GM12878 (cell line): Measurements from ENCODE around the gene MRPS5. TPM values are rescaled to one million over a fixed set of nuclear protein-coding genes. Genes with fewer than 3 reads are reported as not detected.

Experiments used
- ATAC-seq: fragments of 200-7000 bp; cut with Tn5 transposase; 3 replicates; pipeline ENCODE4 v1.9.1; 2020; ENCODE audit warnings: mild to moderate bottlenecking, moderate library complexity
- BruUV-seq: library from RNA; stranded (reverse); fragments of 400-500 nt; replicated peaks from 2 replicates; lab custom pipeline; 2021; lab: Mats Ljungman, UMichigan
- CTCF ChIA-PET: fragments of 300-600 bp; sonication (Branson Sonifier 250); formaldehyde crosslinking; extraction: SDS; loops from one replicate; lab custom pipeline; 2021; ENCODE audit warnings: inconsistent platforms; lab: Yijun Ruan, JAX
- POLR2A ChIA-PET: fragments of 350-600 bp; formaldehyde crosslinking; extraction: SDS; loops from one replicate; lab custom pipeline; 2021; ENCODE audit warnings: inconsistent platforms; lab: Charles Lee
- RAD21 ChIA-PET: fragments of 300-600 bp; sonication (Branson Sonifier 250); formaldehyde crosslinking; loops from one replicate; lab custom pipeline; 2023; ENCODE audit warnings: antibody characterized with exemption; ENCODE audit not compliant: unreplicated experiment; lab: Charles Lee
- SMC1A ChIA-PET: fragments of 300-600 bp; sonication (Branson Sonifier 250); formaldehyde crosslinking; loops from one replicate; lab custom pipeline; 2023; ENCODE audit not compliant: unreplicated experiment, uncharacterized antibody; lab: Charles Lee
- DNase-seq: peaks from one replicate; pipeline ENCODE4 v3.0.0-alpha.2; 2011; ENCODE audit warnings: low read depth, low spot score
- FAIRE-seq: peaks from 3 replicates; lab custom pipeline; 2011; peaks lifted over from hg19 to GRCh38; lab: Jason Lieb, UNC
- H2AFZ ChIP-seq: 2 replicates; pipeline ENCODE4 v1.6.0; 2011; ENCODE audit warnings: low read depth, low read length, control low read depth; ENCODE audit not compliant: control insufficient read depth
- H3K27ac ChIP-seq: 2 replicates; pipeline ENCODE4 v1.5.1; 2011; ENCODE audit warnings: control low read depth; ENCODE audit not compliant: control insufficient read depth, insufficient read depth
- H3K27me3 ChIP-seq, 2 experiments: replicated peaks in 1 of 2; 2 replicates each; pipeline versions ENCODE4 v1.6.0 to v1.6.1; 2011; ENCODE audit warnings: low read length in 1 of 2; ENCODE audit not compliant: control insufficient read depth in 2 of 2, insufficient read depth in 2 of 2
- H3K36me3 ChIP-seq, 2 experiments: 2 replicates each; pipeline ENCODE4 v1.5.1; 2011; ENCODE audit warnings: low read length in 1 of 2; ENCODE audit not compliant: control insufficient read depth in 2 of 2, insufficient read depth in 2 of 2
- H3K4me1 ChIP-seq: 2 replicates; pipeline ENCODE4 v1.6.1; 2011; ENCODE audit warnings: mild to moderate bottlenecking, low read length, moderate library complexity, mixed read lengths; ENCODE audit not compliant: control insufficient read depth, insufficient read depth
- H3K4me2 ChIP-seq: 2 replicates; pipeline ENCODE4 v1.6.0; 2011; ENCODE audit warnings: control low read depth; ENCODE audit not compliant: control insufficient read depth, insufficient read depth
- H3K4me3 ChIP-seq: fragments of 200-600 bp; sonication (generic); 2 replicates; pipeline ENCODE4 v1.5.1; 2016
- H3K79me2 ChIP-seq: 2 replicates; pipeline ENCODE4 v1.6.0; 2011; ENCODE audit warnings: low read length; ENCODE audit not compliant: control insufficient read depth, insufficient read depth
- H3K9ac ChIP-seq: 2 replicates; pipeline ENCODE4 v1.8.0; 2011; ENCODE audit warnings: low read length, control low read depth, mixed read lengths; ENCODE audit not compliant: control insufficient read depth, insufficient read depth
- H3K9me3 ChIP-seq: replicated peaks from 3 replicates; pipeline ENCODE4 v1.5.1; 2011; ENCODE audit warnings: mild to moderate bottlenecking, low read length; ENCODE audit not compliant: control insufficient read depth, insufficient read depth
- H4K20me1 ChIP-seq: 2 replicates; pipeline ENCODE4 v1.6.0; 2011; ENCODE audit not compliant: control insufficient read depth, insufficient read depth
- CBX5 ChIP-seq: sonication (generic); IDR thresholded peaks from 2 replicates; pipeline ENCODE4 v1.6.1; 2016; ENCODE audit warnings: low read depth, moderate library complexity, mild to moderate bottlenecking, inconsistent platforms
- KLF5 ChIP-seq: fragments of 450-650 bp; IDR thresholded peaks from 2 replicates; pipeline ENCODE4 v1.6.1; 2014; ENCODE audit warnings: mild to moderate bottlenecking; ENCODE audit not compliant: partially characterized antibody
- MAX ChIP-seq: IDR thresholded peaks from 2 replicates; pipeline ENCODE4 v1.6.1; 2012; ENCODE audit warnings: low read depth, low read length, improper control_type of control experiment
- NFYA ChIP-seq: IDR thresholded peaks from 2 replicates; pipeline ENCODE4 v1.6.1; 2011; ENCODE audit warnings: low read depth, mild to moderate bottlenecking, low read length, improper control_type of control experiment, borderline replicate concordance
- ZNF274 ChIP-seq: IDR thresholded peaks from one replicate; pipeline ENCODE4 v1.8.0; 2011; ENCODE audit not compliant: insufficient read length, insufficient read depth
- WGBS: methylation state at CpG from one replicate; pipeline ENCODE4 v1.1.6; 2016; ENCODE audit warnings: low lambda C conversion rate; ENCODE audit not compliant: insufficient replicate concordance, insufficient coverage; ENCODE audit errors: missing lambda C conversion rate; 5-methylcytosine and 5-hydroxymethylcytosine counted together
- in situ Hi-C: fragments of 300-500 bp; cut with MboI; formaldehyde crosslinking; loops from 9 replicates; pipeline ENCODE4 v1.14.3; 2018; ENCODE audit warnings: mixed read lengths
- intact Hi-C: fragments of 100-400 bp; cut with micrococcal nuclease; formaldehyde crosslinking; loops from one replicate; pipeline ENCODE4 v1.14.2; 2022; ENCODE audit not compliant: unreplicated experiment
- polyA plus RNA-seq, 11 experiments: library from polyadenylated mRNA; depleted of rRNA in 4 of 11; unstranded in 6 of 11; stranded (reverse) in 5 of 11; fragments of >200 nt; fragmentation: Nextera tagmentation in 4 of 11; fragmentation: Illumina TruSeq in 1 of 11; extraction: Ambion mirVana in 4 of 11; extraction: Trizol in 1 of 11; gene quantifications; 1 replicate in 1 of 11; 2 replicates in 10 of 11; pipeline versions ENCODE4 v1.2.1 to v1.2.3, GENCODE V29; 2011 to 2016; ENCODE audit warnings: inconsistent platforms in 2 of 11, missing spikeins in 2 of 11, low read depth in 1 of 11
- total RNA-seq, 4 experiments: library from RNA; depleted of rRNA in 3 of 4; stranded (reverse); fragments of >200 nt in 3 of 4; fragmentation: Illumina TruSeq in 1 of 4; extraction: Trizol in 1 of 4; gene quantifications; 2 replicates each; pipeline versions ENCODE4 v1.2.1 to v1.2.3, GENCODE V29; 2013 to 2021

MRPS5 gene
- total and polyA plus RNA-seq, 10 of the 15 experiments (the other 5 are each of a cell fraction or from before 2014, with no cell fraction given): 54.8 to 93.0 (median 76.3) TPM

DNA sequence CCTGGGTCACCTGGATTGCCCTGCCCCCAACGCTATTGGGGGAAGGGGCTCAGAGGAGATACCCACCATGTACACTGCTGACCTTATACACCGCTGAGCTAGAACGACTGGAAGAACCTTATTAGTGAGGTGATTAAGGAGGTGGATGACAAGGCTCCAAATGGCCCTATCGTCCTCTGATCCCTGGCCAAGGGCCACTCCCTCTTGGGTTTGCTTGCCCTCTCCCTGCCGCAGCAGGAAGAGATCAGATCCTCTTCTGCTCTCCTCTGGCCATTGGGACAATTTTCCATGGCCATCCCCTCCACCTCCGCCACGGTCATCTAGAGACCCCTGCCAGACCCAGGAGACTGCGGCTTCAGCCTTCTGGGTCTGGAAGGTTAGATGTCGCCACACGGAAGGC, 36.8 kb upstream of the MRPS5 start:
- ATAC-seq (no peak), FAIRE-seq (no peak), DNase-seq (no peak)
- BruUV-seq: no TSS peak
- TF ChIP-seq NFYA: no peak
- RAD21 ChIA-PET: interaction anchor here (1.2 kb wide), 2 partner anchors 36 to 43 kb away, joined by 3 to 5 read pairs; no protein-coding TSS in a partner anchor
- no peak overlapping the region for H3K27ac ChIP-seq
- peak overlapping the region; percentile 78 for H3K4me3 ChIP-seq
- no peaks in the 10 kb centered on the region for H3K27me3 ChIP-seq
- POLR2A ChIA-PET: interaction anchor here (2.1 kb wide), 1 partner anchor 37 kb away, joined by 6 read pairs; the partner anchor contains the start of gene MRPS5
- H4K20me1 ChIP-seq: no peaks in the 10 kb centered on the region
- peaks cover 0 to 3% of the 10 kb centered on the region in 2 experiments; a peak in 1 of 4 replicates for H3K36me3 ChIP-seq
- H2AFZ ChIP-seq: peak overlapping the region; percentile 19; the same call in 1 of the 2 replicates
- 93% methylated on average over 10 of the region's 10 CpGs for WGBS
- peaks cover 3% of the 10 kb centered on the region; the same call in 1 of the 3 replicates for H3K9me3 ChIP-seq
- peak overlapping the region; percentile 94 for H3K4me2 ChIP-seq
- H3K4me1 ChIP-seq: peaks cover 3% of the 10 kb centered on the region; the same call in 1 of the 2 replicates
- H3K9ac ChIP-seq: peak overlapping the region; percentile 72
- SMC1A ChIA-PET: no interaction called here
- H3K79me2 ChIP-seq: no peaks in the 10 kb centered on the region
- in situ Hi-C loops (no loop called here), intact Hi-C loops (no loop called here)
- CTCF ChIA-PET: no interaction called here

- H3K27me3 ChIP-seq: no peaks in the 10 kb centered on the region
- ATAC-seq (no peak), DNase-seq (no peak), FAIRE-seq (no peak)
- no peaks in the 10 kb centered on the region for H4K20me1 ChIP-seq
- ChIA-PET RAD21 (no interaction called here), SMC1A (no interaction called here), POLR2A (no interaction called here), CTCF (no interaction called here)
- H3K27ac ChIP-seq: no peak overlapping the region
- H3K36me3 ChIP-seq: no peaks in the 10 kb centered on the region; a peak in 1 of 4 replicates
- H3K9ac ChIP-seq: no peak overlapping the region
- in situ Hi-C loops (no loop called here), intact Hi-C loops (no loop called here)
- peak; percentile 96 for TF ChIP-seq ZNF274
- TF ChIP-seq CBX5: peak; percentile 95
- peak; percentile 31 for TF ChIP-seq KLF5
- TF ChIP-seq MAX: no peak
- H3K4me1 ChIP-seq: no peaks in the 10 kb centered on the region
- no peak overlapping the region for H3K4me2 ChIP-seq
- no peak overlapping the region for H3K4me3 ChIP-seq
- TSS peak; percentile 44 for BruUV-seq
- no peaks in the 10 kb centered on the region for H3K79me2 ChIP-seq
- H3K9me3 ChIP-seq: peaks cover 45% of the 10 kb centered on the region
- WGBS: 77% methylated on average over 6 of the region's 6 CpGs
- H2AFZ ChIP-seq: no peak overlapping the region
These were observed 27.9 kb upstream of the MRPS5 start for GRCh38 chr2:95149397-95149984.
